Caco-2 (cell line): Measurements from ENCODE around the gene OPN1SW. TPM values are rescaled to one million over a fixed set of nuclear protein-coding genes. Genes with fewer than 3 reads are reported as not detected.

Experiments used
- BruUV-seq: library from RNA; stranded (reverse); fragments of 400-500 nt; replicated peaks from 2 replicates; lab custom pipeline; 2021; lab: Mats Ljungman, UMichigan
- CTCF ChIA-PET: fragments of 300-600 bp; sonication (Branson Sonifier 250); formaldehyde crosslinking; loops from one replicate; lab custom pipeline; 2022; ENCODE audit warnings: antibody characterized with exemption; lab: Charles Lee
- POLR2A ChIA-PET: fragments of 300-600 bp; sonication (Branson Sonifier 250); formaldehyde crosslinking; loops from one replicate; lab custom pipeline; 2022; ENCODE audit warnings: antibody characterized with exemption; lab: Charles Lee
- DNase-seq, 2 experiments: peaks; one replicate each; pipeline versions ENCODE4 v3.0.0 to v3.0.0-alpha.2; 2020 to 2022
- H3K27me3 ChIP-seq: replicated peaks from 2 replicates; pipeline ENCODE4 v1.6.0; 2011; ENCODE audit warnings: low read length; ENCODE audit not compliant: control insufficient read depth, insufficient read depth
- H3K36me3 ChIP-seq: 2 replicates; pipeline ENCODE4 v1.5.1; 2011; ENCODE audit warnings: low read length; ENCODE audit not compliant: control insufficient read depth, insufficient read depth
- H3K4me1 ChIP-seq: fragments of 250-450 bp; sonication (Bioruptor Pico); 2 replicates; pipeline ENCODE4 v1.5.1; 2020; ENCODE audit warnings: mild to moderate bottlenecking
- H3K4me3 ChIP-seq: 2 replicates; pipeline ENCODE4 v1.5.1; 2011; ENCODE audit warnings: low read depth, mild to moderate bottlenecking, control low read depth, low read length
- H3K9me3 ChIP-seq: fragments of 250-450 bp; sonication (Bioruptor Pico); 2 replicates; pipeline ENCODE4 v1.5.1; 2020; ENCODE audit warnings: mild to moderate bottlenecking, moderate library complexity
- H3K27ac Mint-ChIP-seq: one replicate; pipeline ENCODE4 v1.8.0; 2022; ENCODE audit warnings: mixed read lengths; ENCODE audit not compliant: unreplicated experiment
- H3K27me3 Mint-ChIP-seq: one replicate; pipeline ENCODE4 v1.8.0; 2022; ENCODE audit warnings: mixed read lengths; ENCODE audit not compliant: insufficient read depth, unreplicated experiment
- H3K36me3 Mint-ChIP-seq: one replicate; pipeline ENCODE4 v1.8.0; 2022; ENCODE audit warnings: mild to moderate bottlenecking, mixed read lengths; ENCODE audit not compliant: insufficient read depth, unreplicated experiment
- H3K4me1 Mint-ChIP-seq: one replicate; pipeline ENCODE4 v1.8.0; 2022; ENCODE audit warnings: low read depth, mixed read lengths; ENCODE audit not compliant: unreplicated experiment
- H3K4me3 Mint-ChIP-seq: one replicate; pipeline ENCODE4 v1.8.0; 2022; ENCODE audit warnings: mild to moderate bottlenecking, moderate library complexity, mixed read lengths; ENCODE audit not compliant: unreplicated experiment
- H3K9me3 Mint-ChIP-seq: one replicate; pipeline ENCODE4 v1.8.0; 2022; ENCODE audit warnings: mixed read lengths; ENCODE audit not compliant: unreplicated experiment
- CTCF ChIP-seq, 2 experiments: fragments of 200-600 bp in 1 of 2; IDR thresholded peaks; 1 replicate in 1 of 2; 2 replicates in 1 of 2; pipeline versions ENCODE4 v1.5.1 to v1.8.0; 2011 to 2022; ENCODE audit warnings: antibody characterized with exemption in 1 of 2, control low read depth in 1 of 2, inconsistent platforms in 1 of 2, low read depth in 1 of 2, low read length in 1 of 2, mild to moderate bottlenecking in 1 of 2, moderate library complexity in 1 of 2; ENCODE audit not compliant: insufficient read depth in 1 of 2, severe bottlenecking in 1 of 2, unreplicated experiment in 1 of 2
- intact Hi-C: fragments of 100-400 bp; cut with micrococcal nuclease; formaldehyde crosslinking; loops from one replicate; pipeline ENCODE4 v1.10.0; 2022; ENCODE audit not compliant: unreplicated experiment
- total RNA-seq: library from RNA; stranded (reverse); gene quantifications from 2 replicates; pipeline ENCODE4 v1.2.3, GENCODE V29; 2022

The OPN1SW gene
- total RNA-seq, 1 experiment from 2014 or later = not detected

- Mint-ChIP-seq H3K4me1 (no peaks in the 10 kb centered on the region), H3K27me3 (peaks cover 3% of the 10 kb centered on the region), H3K9me3 (no peaks in the 10 kb centered on the region), H3K4me3 (no peak overlapping the region), H3K36me3 (no peaks in the 10 kb centered on the region), H3K27ac (no peak overlapping the region)
- no peak overlapping the region for H3K4me3 ChIP-seq
- POLR2A ChIA-PET = interaction anchor here (1.3 kb wide), 1 partner anchor 11 kb away, joined by 3 read pairs; the partner anchor contains the start of gene CALU
- no peaks in the 10 kb centered on the region; the same call in none of the 2 replicates for H3K27me3 ChIP-seq
- TF ChIP-seq CTCF (IDR thresholded peaks at IDR 0.05; ENCODE audit: insufficient read depth in 1 of 2, low read depth in 1 of 2, low read length in 1 of 2, severe bottlenecking in 1 of 2, unreplicated experiment in 1 of 2) = no peak
- no peaks in the 10 kb centered on the region for H3K36me3 ChIP-seq
- no peaks in the 10 kb centered on the region for H3K9me3 ChIP-seq
- H3K4me1 ChIP-seq = no peaks in the 10 kb centered on the region
- CTCF ChIA-PET = no interaction called here
- no TSS peak for BruUV-seq
- DNase-seq = no peak
- intact Hi-C loops = no loop called here
Measured at GRCh38 chr7:128727239-128727638, 48.4 kb downstream of the OPN1SW start.

- no peaks in the 10 kb centered on the region for H3K4me1 ChIP-seq
- Mint-ChIP-seq H3K4me1 (no peaks in the 10 kb centered on the region), H3K27me3 (peaks cover 3% of the 10 kb centered on the region), H3K36me3 (no peaks in the 10 kb centered on the region), H3K27ac (no peak overlapping the region), H3K9me3 (no peaks in the 10 kb centered on the region), H3K4me3 (no peak overlapping the region)
- H3K36me3 ChIP-seq = no peaks in the 10 kb centered on the region
- H3K27me3 ChIP-seq = no peaks in the 10 kb centered on the region; the same call in none of the 2 replicates
- ChIA-PET CTCF (interaction anchor here (0.5 kb wide), 1 partner anchor 254 kb away, joined by 3 read pairs; no protein-coding TSS in a partner anchor), POLR2A (interaction anchor here (1.3 kb wide), 1 partner anchor 12 kb away, joined by 3 read pairs; the partner anchor contains the start of gene CALU)
- no TSS peak for BruUV-seq
- no peak overlapping the region for H3K4me3 ChIP-seq
- no peak for DNase-seq
- intact Hi-C loops = no loop called here
- H3K9me3 ChIP-seq = no peaks in the 10 kb centered on the region
- no peak for TF ChIP-seq CTCF (IDR thresholded peaks at IDR 0.05; ENCODE audit: insufficient read depth in 1 of 2, low read depth in 1 of 2, low read length in 1 of 2, severe bottlenecking in 1 of 2, unreplicated experiment in 1 of 2)
Measured at GRCh38 chr7:128726737-128727072, 48.9 kb downstream of the OPN1SW start.

GRCh38 chr7:128726059-128726736, 49.4 kb downstream of the OPN1SW start:
- no peaks in the 10 kb centered on the region for H3K4me1 Mint-ChIP-seq
- no peak overlapping the region for H3K4me3 Mint-ChIP-seq
- POLR2A ChIA-PET = interaction anchor here (1.3 kb wide), 1 partner anchor 12 kb away, joined by 3 read pairs; the partner anchor contains the start of gene CALU
- Histone ChIP-seq H3K9me3 (no peaks in the 10 kb centered on the region), H3K4me3 (no peak overlapping the region), H3K4me1 (no peaks in the 10 kb centered on the region), H3K36me3 (no peaks in the 10 kb centered on the region), H3K27me3 (no peaks in the 10 kb centered on the region; the same call in none of the 2 replicates)
- H3K27me3 Mint-ChIP-seq = peaks cover 2% of the 10 kb centered on the region
- CTCF ChIA-PET = interaction anchor here (0.5 kb wide), 1 partner anchor 254 kb away, joined by 3 read pairs; no protein-coding TSS in a partner anchor
- TF ChIP-seq CTCF (IDR thresholded peaks at IDR 0.05; ENCODE audit: insufficient read depth in 1 of 2, low read depth in 1 of 2, low read length in 1 of 2, severe bottlenecking in 1 of 2, unreplicated experiment in 1 of 2) = no peak
- H3K9me3 Mint-ChIP-seq = no peaks in the 10 kb centered on the region
- no TSS peak for BruUV-seq
- intact Hi-C loops = no loop called here
- H3K36me3 Mint-ChIP-seq = no peaks in the 10 kb centered on the region
- no peak for DNase-seq
- no peak overlapping the region for H3K27ac Mint-ChIP-seq
